NCI-H2227 (cell line): ENCODE measurements around the gene ABHD14A.

ENCODE experiments used
- DNase-seq: peaks from one replicate; lab custom pipeline; 2025; ENCODE audit not compliant: unreplicated experiment; lab: John Stamatoyannopoulos, UW

ABHD14A gene

GRCh38 chr3:51955893-51956770, 18.7 kb upstream of the ABHD14A start:
- no peak for DNase-seq

GRCh38 chr3:51957520-51958205, 17.2 kb upstream of the ABHD14A start:
- no peak for DNase-seq

GRCh38 chr3:51958603-51959521, 16.0 kb upstream of the ABHD14A start:
- no peak for DNase-seq

- no peak for DNase-seq
Observed at GRCh38 chr3:51959651-51960050, 15.2 kb upstream of the ABHD14A start.

- DNase-seq, result no peak
Observed at GRCh38 chr3:51960386-51960785, 14.5 kb upstream of the ABHD14A start.

GRCh38 chr3:51961011-51961410, 13.9 kb upstream of the ABHD14A start:
- no peak for DNase-seq

GRCh38 chr3:51961602-51962569, 13.0 kb upstream of the ABHD14A start:
- no peak for DNase-seq

- no peak for DNase-seq
Observed at GRCh38 chr3:51962854-51963530, 11.9 kb upstream of the ABHD14A start.

GRCh38 chr3:51963951-51964451, 10.9 kb upstream of the ABHD14A start:
- peak; percentile 16 for DNase-seq

- DNase-seq, result no peak
Observed at GRCh38 chr3:51964521-51964920, 10.3 kb upstream of the ABHD14A start.

- no peak for DNase-seq
Observed at GRCh38 chr3:51966016-51966415, 8.8 kb upstream of the ABHD14A start.

- no peak for DNase-seq
Observed at GRCh38 chr3:51966486-51966885, 8.4 kb upstream of the ABHD14A start.

GRCh38 chr3:51966922-51967383, 7.9 kb upstream of the ABHD14A start:
- DNase-seq, result no peak

GRCh38 chr3:51967384-51968169, 7.3 kb upstream of the ABHD14A start, which contains the start of gene PCBP4:
Gene PCBP4, minus strand, starts transcription at chr3:51967454. Its CDS starts 6,214 bp downstream, at chr3:51961240.
- peak; percentile 62 for DNase-seq

- DNase-seq, result peak; percentile 72
Observed at GRCh38 chr3:51968170-51968775, 6.6 kb upstream of the ABHD14A start.

- no peak for DNase-seq
Observed at GRCh38 chr3:51968883-51969678, 5.8 kb upstream of the ABHD14A start.

- no peak for DNase-seq
Observed at GRCh38 chr3:51969841-51970240, 5.0 kb upstream of the ABHD14A start.
